Kidney glomerular epithelial cell (primary cell): Measurements from ENCODE around the gene PDE3B.
"Not testable (repeated sequence)": the region's sequence is repeated elsewhere in the genome, so short reads cannot be mapped to it uniquely, and the experiment has no call there.

Experiments
- DNase-seq: peaks from one replicate; lab custom pipeline; 2025; lab: John Stamatoyannopoulos, UW

PDE3B gene

DNA sequence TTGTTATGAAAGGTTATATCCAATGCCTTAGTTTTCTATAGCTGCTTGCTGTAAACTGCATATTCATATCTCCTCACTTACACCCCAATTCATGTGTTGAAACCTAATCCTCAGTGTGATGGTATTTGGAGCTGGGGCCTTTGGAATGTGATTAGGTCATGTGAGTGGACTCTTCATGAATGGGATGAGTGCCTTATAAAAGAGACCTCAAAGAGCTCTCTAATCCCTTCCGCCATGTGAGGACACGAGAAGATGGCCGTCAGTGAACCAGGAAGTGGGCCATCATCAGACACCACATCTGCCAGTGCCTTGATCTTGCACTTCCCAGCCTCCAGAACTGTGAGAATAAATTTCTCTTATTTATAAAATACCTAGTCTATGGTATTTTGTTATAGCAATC, 169.2 kb downstream of the PDE3B start:
- DNase-seq: no peak

DNA sequence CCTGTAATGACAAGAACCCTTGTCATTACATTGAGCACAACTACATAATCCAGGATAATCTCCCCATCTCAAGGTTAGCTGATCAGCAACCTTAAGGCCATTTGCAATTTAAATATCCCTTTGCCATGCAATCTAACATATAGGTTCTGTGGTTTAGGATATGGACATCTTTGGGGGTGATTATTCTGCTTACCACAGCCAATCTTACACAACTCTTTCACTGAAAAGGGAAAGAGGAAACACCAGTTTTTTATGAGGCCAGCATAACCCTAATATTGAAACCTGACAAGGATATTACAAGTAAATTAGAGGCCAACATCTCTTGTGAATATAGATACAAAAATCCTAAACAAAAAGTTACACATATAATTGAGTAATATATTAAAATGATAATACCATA, 169.9 kb downstream of the PDE3B start:
- DNase-seq: no peak

DNA sequence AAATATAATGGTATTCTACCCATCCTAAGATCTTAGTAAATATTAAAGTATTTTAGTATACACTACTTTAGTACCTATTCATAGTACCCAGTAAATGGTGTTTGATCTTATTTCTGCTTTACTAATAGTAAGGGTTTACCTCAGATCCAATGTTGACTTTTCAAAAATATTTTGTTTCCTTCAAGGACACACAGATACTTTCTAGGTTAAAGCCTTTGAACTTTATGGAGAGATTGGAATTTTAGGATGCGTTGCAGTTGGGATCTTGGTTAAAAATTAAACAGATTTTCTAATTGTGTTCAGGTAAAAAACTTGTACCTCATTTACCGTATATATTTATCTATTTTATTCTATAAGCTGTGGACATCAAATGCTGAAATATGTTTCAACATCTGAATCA, 175.2 kb downstream of the PDE3B start:
- DNase-seq: no peak

DNA sequence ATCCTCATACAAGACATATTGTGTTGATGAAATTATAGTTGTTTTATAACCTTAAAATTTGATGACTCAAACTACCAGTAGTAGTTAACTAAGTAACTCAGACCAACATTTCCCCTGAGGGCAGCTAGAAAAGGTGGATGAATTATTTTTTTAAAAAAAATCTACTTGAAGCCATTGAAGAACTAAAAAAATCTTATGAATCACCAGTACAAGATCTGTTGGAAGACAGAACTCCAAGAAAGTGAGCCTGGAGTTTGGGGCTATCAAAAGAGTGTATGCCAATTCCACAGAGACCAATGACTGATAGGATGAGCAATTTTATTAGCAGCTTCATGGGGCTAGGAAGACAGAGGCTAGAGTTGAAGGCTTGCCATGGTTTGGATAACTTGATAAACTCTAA, 176.0 kb downstream of the PDE3B start:
- no peak for DNase-seq

DNA sequence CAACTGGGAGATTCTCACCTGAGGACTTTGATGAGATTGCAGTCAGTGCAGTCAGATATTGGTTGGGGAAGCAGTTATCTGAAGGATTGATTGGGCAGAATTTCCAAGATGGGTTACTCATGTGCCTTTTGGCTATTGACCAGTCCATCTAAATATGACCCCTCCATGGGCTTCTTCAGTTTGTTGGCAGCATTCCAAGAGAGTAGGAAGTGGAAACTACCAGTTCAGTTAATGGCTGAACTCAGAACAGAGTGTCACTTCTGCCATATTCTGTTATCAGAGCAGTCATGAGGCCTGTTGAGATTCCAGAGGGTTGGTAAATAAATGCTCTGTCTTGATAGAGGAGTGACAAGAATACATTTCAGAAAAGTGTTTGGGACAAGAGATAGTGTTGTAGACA, 177.4 kb downstream of the PDE3B start:
- DNase-seq: no peak

DNA sequence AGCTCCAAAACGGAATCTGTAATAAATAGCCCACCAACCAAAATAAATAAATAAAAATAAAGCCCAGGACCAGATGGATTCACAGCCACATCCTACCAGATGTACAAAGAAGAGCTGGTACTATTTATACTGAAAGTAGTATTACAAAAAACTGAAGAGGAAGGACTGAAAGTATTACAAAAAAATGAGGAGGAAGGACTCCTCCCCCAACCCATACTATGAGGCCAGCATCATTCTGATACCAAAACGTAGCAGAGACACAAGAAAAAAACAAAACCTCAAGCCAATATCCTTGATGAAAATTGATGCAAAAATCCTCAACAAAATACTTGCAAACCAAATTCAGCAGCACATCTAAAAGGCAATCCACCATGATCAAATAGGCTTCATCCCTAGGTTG, 183.0 kb downstream of the PDE3B start:
- no peak for DNase-seq

DNA sequence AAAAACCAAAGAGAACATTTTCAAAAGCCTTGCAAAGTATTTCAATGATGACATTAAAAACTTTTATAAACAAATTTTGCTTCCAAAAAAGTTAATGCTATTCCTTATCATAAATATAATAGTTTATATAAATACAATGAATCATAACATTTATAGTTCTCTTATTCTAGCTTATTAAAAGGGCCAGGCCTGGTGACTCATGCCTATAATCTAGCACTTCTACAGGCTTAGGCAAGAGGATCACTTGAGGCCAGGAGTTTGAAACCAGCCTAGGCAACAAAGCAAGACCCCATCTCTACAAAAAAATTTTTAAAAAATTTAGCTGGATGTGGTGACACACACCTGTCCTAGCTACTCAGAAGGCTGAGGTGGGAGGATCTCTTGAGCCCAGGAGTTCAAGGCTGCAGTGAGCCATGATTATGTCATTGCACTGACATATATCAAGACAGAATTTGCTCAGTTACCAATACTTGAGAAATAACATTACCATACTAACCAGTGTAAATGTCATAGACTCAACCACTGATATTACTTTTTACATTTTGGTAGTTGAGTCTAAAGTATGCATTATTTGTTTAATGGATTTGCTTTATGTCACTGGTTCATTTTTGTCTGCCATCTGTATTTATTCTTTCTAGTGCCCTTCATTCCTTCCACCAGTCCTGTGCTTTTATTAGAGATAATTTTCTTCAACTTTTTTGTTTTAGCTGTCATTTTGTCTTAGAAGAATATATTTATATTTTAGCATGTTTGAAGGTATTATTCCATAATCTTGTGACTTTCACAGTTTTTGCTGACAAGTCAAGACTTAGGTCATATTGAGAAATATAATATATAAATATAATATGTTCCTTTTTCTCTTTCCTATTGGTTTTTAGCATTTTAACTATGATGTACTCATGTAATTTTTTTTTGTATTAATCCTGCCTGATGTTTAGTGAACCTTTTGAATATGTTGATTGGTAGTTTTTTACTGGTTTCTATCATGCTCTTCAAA, 192.2 kb downstream of the PDE3B start:
- DNase-seq: no peak

DNA sequence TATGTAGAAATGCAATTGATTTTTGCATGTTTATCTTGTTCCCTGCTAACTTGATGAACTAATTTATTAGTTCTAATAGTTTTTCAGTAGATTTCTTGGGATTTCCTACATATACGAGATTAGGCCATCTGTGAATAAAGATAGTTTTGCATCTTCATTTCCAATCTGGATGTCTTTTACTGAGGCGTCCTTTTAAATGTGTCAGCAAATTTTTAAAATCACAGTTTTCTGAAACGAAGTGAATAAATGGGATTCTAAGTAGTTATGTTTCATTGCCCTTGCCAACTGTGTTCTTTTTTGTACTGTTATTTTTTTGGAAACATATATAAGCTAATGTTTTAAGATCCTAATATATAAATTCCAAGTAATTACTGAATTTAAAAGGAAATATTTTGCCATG, 198.4 kb downstream of the PDE3B start:
- no peak for DNase-seq

DNA sequence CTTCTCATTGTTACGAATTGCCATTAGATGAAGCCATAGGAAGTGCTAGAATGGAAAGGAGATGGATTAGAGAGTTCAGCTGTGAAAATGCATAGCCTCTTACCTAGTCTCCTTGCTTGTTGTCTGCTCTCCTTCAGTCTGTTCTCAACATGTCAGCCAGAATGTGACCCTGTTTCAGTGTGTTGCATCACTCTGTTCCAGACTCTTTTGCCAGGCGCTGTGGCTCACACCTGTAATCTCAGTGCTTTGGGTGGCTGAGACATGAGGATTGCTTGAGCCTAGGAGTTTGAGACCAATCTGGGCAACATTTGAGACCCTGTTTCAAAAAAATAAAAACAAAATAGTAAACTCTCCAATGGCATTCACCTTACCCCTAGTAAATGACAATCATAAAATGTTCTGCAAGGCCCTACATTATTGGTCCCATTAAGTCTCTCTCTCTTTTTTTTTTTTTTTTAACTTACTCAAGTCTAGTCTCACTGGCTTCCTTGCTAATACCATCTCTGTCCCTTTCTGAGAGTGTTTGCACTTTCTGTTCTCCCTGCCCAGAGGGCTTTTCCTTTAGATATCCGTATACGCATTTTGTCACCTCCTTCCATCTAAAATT, 209.1 kb downstream of the PDE3B start:
- no peak for DNase-seq

DNA sequence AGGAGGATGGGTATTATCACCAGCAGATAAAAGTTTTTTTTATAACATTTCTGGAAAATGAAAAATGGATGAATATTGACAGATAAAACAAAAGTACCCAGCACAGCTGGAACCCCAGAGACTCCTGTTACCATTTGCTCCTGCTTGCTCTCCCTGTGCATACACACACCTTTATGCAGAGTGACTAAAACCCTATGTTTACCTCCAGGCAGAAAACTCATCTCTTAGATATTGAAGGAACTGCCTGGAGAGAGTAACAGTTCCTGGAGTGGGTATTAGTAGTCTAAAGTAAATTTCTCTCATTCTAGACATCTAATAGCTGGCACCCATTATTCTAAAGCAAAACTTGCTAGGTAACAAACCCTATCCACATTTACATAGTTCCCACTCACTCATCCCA, 210.5 kb downstream of the PDE3B start:
- DNase-seq: no peak

DNA sequence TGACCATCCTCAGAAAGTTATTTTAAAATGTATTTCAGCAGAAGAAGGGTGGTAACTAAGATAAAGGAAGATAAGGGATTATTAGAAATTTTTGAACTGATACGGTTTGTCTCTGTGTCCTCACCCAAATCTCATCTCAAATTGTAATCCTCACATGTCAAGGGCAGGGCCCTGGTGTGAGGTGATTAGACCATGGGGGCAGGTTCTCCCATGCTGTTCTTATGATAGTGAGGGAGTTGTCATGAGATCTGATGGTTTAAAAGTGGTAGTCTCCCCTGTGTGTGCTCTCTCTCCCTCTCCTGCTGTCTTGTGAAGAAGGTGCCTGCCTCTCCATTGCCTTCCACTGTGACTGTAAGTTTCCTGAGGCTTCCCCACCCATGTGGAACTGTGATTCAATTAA, 212.3 kb downstream of the PDE3B start:
- no peak for DNase-seq

DNA sequence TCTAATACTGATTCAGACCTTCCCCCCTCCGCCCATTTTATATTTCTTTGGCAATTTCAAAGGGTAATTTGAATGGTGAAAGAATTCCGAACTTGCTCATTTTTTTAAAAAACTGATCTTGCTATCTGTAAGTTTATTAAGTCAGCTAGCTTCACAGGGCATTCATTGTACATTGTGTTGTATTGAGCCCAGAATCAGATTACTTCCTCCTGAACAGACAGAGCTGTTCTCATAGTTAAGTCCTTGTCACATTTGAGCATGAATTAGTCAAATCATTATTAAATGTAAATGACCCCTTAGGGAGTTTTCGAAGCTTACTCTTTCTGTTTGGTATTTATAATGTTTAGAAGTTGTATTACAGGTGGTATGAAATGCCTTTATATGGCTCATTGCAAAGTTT, 214.0 kb downstream of the PDE3B start:
- no peak for DNase-seq

DNA sequence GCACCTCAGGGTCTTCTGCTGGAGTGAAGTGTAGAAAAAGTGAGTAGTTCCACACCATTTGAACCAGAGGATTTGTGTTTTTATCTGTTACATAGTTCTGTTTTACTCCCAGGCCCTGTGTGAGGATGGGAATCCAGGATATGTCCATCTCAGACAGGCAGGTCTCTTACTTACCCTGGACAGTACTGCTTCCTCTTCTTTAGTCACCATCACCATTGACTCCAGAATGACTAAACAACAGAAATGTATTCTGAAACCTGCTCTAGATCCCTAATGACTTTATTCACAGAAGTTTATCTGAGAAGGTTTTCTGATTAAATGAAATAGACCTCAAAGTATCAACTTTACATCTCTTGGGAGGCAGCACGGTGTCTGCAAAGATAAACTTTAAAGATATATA, 214.8 kb downstream of the PDE3B start:
- no peak for DNase-seq

DNA sequence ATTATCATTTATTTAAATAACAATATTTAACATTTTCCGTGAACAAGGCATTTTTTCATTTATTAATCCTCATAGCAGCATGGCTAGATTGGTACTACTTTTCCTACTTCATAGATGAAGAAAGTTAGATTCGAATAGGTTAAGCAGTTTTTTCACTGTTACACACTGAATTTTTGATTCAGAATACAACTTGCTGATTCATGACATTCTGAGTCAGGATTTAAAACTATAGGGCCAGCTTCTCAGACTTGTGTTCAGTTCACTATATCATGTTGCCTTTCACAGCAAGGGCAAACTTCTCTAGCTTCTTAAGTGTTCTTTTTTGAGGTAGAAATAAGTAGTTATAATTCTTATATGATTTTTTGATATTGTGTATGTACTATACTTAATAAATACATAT, 216.9 kb downstream of the PDE3B start:
- no peak for DNase-seq

DNA sequence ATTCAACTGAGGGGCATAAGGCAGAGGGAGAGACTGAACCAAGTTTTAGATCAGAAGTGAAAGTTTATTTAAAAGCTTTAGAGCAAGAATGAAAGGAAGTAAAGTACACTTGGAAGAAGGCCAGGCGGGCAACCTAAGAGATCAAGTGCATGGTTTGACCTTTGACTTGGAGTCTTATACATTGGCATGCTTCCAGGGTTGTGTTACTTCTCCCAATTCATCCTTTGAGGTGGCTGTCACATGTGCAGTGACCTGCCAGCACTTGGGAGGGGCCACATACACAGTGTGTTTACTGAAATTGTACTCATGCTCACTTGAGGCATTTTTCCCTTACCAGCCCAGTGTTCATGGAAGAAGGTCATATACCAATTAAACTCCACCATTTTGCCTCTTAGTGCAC, 218.1 kb downstream of the PDE3B start:
- DNase-seq: no peak

DNA sequence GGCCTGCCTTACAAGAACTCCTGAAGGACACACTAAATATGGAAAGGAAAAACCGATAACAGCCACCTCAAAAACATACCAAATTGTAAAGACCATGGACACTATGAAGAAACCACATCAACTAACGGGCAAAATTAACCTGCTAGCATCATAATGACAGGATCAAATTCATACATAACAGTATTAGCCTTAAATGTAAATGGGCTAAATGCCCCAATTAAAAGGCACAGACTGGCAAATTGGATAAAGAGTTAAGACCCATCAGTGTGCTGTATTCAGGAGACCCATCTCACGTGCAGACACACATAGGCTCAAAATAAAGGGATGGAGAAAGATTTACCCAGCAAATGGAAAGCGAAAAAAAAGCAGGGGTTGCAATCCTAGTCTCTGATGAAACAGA, 220.2 kb downstream of the PDE3B start:
- DNase-seq: not testable (repeated sequence)

DNA sequence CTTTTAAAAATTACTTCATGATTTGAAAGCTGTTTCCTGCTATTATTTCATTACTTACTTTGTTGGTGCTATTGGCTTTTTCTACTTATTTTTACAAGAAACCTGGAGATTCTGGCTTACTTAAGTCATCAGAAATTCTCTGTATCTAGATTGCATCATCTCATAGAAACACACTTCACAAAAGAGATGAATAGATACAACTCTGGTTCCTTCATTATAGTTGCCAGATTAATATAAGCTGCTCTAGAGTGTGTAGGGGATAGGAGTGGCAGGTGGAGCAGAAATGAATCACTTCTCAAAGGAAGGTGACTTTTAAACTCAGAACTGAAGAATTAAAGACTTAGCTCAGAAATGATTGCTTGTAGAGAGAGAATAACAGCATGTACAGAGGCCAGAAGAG, 228.4 kb downstream of the PDE3B start:
- no peak for DNase-seq

DNA sequence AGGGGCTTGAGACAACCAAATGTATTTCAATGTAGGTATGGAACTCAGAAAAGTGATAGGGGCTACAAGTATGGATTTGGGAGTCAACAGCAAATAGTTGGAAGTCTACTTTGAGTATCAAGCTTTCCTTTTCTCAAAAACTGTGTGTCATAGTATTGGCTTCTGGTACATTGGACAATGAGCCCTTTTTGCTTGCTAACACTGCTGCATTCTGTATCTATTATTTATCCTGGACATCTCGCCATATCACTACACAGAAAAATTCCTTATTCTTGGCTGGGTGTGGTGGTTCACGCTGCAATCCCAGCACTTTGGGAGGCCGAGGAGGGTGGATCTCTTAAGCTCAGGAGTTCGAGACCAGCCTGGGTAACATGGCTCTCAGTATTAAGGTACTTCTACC, 230.0 kb downstream of the PDE3B start:
- no peak for DNase-seq

DNA sequence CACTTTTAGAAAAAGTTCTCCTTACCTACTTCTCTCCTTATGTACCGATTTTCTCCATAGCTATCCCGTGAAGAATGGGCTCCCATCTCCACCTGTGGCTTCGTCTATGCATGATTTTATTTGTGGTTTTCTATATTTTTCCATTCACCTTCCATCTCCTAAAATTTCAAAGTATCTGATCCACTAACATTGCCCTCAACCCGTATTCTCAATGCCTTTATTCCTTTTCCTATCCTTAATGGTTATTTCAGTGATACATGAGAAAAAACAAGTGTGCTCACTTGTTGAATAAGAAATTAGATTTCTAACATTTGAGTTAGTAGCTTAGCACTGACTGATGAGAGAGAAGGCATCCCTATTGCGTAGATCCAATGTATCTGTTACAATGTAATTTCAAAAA, 231.6 kb downstream of the PDE3B start:
- no peak for DNase-seq

DNA sequence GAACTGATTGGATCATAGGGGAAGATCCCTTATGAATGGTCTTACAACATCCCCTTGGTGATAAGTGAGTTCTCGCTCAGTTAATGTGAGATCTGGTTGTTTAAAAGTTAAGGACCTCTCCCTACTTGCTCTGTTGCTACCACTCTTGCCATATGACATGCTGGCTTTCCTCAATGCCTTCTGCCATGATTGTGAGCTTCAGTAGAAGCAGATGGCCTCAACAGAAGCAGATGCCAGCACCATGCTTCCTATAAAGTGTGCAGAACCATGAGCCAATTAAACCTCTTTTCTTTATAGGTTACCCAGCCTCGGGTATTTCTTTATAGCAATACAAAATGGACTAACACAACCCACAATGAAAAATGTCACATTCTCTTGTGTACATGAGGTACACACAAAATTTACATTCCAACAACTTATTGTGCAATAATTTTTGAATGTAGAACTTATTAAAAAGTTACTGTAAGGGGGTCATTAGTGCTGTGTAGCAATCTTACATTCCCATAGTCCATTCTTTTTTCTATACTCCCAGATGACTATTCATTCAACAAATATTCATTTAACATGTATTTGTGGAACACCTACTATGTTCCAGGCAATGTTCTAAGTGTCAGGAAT, 238.1 kb downstream of the PDE3B start:
- no peak for DNase-seq

DNA sequence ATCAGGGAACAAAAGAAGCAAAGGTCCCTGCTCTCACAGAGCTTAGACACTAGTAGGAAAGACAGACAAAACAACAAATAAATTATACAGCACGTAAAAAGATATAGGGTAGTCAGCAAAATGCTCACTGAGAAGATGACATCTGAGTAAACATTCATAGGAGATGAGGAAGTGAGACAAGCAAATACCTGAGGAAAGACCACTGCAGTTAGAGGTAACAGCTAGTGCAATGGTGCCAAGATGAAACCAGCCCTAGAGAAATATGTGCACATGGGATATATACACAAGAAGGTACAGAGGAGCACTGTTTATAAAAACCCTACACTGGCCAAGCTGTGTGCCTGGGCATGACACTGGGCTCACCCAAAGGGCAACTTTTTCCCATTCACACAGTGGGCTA, 238.6 kb downstream of the PDE3B start:
- no peak for DNase-seq

DNA sequence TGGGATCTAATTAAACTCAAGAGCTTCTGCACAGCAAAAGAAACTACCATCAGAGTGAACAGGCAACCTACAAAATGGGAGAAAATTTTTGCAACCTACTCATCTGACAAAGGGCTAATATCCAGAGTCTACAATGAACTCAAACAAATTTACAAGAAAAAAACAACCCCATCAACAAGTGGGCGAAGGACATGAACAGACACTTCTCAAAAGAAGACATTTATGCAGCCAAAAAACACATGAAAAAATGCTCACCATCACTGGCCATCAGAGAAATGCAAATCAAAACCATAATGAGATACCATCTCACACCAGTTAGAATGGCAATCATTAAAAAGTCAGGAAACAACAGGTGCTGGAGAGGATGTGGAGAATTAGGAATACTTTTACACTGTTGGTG, 240.1 kb downstream of the PDE3B start:
- DNase-seq: not testable (repeated sequence)

DNA sequence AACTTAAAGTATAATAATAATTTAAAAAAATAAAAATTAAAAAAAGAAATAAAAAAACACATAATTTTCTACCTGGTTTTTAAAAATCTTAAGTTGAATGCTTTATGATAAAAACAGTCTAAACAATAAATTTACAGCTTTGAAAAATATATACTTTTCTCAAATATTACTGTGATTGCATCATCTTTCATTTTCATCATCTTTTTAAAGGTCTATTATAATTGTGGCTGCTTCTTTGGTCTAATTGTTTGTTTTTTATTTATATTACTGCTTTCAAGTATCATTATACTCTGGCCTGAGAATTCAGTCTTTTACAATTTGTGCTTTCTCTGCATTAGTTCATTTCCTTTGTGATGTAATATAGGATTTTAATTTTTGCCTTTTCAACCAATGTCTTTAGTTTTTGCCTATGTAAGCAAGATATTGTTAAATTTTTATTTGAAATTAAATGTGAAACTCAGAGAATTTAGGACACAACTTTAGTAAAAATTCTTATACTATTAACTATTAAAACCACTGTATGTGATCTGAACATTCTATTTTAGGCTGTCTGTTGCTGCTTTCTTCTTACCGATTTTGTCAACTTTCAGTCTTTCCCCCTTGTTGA, 241.2 kb downstream of the PDE3B start:
- no peak for DNase-seq
